ENCODE measurements around the gene HS6ST2. TPM values are rescaled to one million over a fixed set of nuclear protein-coding genes. Genes with fewer than 3 reads are reported as not detected.

HS6ST2 gene
- total RNA-seq, 1 donor from 2014 or later: not detected

DNA sequence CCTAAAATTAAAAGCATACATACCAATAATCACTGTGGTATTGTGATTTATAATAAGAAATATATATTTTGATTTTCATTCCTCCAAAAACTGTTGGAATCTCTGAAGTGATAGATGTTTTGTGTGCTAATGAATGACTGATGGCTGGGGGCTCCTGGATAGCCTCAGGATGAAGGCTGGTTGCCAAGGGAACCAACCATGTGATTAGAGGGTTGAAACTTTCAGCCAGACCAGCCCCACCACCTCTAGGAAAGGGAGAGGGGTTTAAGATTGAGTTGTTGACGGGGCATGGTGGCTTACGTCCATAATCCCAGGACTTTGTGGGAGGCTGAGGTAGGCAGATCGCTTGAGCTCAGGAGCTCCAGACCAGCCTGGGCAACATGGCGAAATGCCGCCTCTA lies 34.0 kb downstream of the HS6ST2 start:
- Histone ChIP-seq H3K4me3 (no peak overlapping the region), H3K27ac (no peak overlapping the region), H3K4me1 (no peaks in the 10 kb centered on the region), H3K36me3 (no peaks in the 10 kb centered on the region), H3K9me3 (no peaks in the 10 kb centered on the region), H3K27me3 (no peaks in the 10 kb centered on the region)
- TF ChIP-seq, protein P1, sequence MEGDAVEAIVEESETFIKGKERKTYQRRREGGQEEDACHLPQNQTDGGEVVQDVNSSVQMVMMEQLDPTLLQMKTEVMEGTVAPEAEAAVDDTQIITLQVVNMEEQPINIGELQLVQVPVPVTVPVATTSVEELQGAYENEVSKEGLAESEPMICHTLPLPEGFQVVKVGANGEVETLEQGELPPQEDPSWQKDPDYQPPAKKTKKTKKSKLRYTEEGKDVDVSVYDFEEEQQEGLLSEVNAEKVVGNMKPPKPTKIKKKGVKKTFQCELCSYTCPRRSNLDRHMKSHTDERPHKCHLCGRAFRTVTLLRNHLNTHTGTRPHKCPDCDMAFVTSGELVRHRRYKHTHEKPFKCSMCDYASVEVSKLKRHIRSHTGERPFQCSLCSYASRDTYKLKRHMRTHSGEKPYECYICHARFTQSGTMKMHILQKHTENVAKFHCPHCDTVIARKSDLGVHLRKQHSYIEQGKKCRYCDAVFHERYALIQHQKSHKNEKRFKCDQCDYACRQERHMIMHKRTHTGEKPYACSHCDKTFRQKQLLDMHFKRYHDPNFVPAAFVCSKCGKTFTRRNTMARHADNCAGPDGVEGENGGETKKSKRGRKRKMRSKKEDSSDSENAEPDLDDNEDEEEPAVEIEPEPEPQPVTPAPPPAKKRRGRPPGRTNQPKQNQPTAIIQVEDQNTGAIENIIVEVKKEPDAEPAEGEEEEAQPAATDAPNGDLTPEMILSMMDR (IDR thresholded peaks at IDR 0.05): no peak
- intact Hi-C loops (cut with DNase I): no loop called here
- DNase-seq (ENCODE audit: low spot score in 2 of 2): no peak

DNA sequence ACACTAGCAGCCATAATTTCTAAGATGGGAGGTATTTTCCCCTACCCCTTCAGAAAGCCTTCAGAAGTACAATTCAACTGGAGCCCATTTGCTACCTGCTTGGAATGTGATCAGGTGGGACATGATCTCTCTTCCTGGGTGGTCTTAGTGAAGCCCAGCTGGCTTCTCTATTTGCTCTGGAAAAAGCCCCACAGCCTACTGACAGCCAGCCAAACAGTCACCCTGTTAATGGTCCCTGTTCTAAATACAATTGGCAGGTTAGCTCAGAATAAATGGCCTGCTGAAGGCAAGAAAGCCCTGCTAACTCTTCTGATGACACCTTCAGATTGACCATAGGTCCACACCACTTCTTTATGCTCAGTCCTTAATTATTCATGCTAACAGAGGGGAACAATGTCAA lies 39.9 kb downstream of the HS6ST2 start:
- no peaks in the 10 kb centered on the region for H3K4me1 ChIP-seq
- intact Hi-C loops (cut with DNase I): no loop called here
- H3K27ac ChIP-seq: no peak overlapping the region
- TF ChIP-seq, protein P1 (IDR thresholded peaks at IDR 0.05): no peak
- no peaks in the 10 kb centered on the region for H3K27me3 ChIP-seq
- H3K9me3 ChIP-seq: no peaks in the 10 kb centered on the region
- no peak overlapping the region for H3K4me3 ChIP-seq
- no peak for DNase-seq (ENCODE audit: low spot score in 2 of 2)
- no peaks in the 10 kb centered on the region for H3K36me3 ChIP-seq

DNA sequence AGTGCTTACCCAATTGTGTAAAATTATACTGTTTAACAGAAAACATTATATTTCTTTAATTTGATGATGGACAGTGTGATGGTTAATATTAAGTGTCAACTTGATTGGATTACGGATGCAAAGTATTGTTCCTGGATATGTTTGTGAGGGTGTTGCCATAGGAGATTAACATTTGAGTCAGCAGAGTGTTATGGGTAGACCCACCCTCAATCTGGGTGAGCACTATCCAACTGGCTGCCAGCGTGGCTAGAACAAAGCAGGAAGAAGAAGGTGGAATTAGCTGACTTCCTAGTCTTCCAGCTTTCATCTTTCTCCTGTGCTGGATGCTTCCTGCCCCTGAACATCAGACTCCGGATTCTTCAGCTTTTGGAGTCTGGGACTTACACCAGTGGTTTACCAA lies 42.1 kb downstream of the HS6ST2 start:
- H3K27ac ChIP-seq: no peak overlapping the region
- intact Hi-C loops (cut with DNase I): no loop called here
- H3K9me3 ChIP-seq: no peaks in the 10 kb centered on the region
- TF ChIP-seq, protein P1 (IDR thresholded peaks at IDR 0.05): no peak
- DNase-seq (ENCODE audit: low spot score in 2 of 2): no peak
- no peaks in the 10 kb centered on the region for H3K36me3 ChIP-seq
- H3K27me3 ChIP-seq: no peaks in the 10 kb centered on the region
- no peak overlapping the region for H3K4me3 ChIP-seq
- no peaks in the 10 kb centered on the region for H3K4me1 ChIP-seq

DNA sequence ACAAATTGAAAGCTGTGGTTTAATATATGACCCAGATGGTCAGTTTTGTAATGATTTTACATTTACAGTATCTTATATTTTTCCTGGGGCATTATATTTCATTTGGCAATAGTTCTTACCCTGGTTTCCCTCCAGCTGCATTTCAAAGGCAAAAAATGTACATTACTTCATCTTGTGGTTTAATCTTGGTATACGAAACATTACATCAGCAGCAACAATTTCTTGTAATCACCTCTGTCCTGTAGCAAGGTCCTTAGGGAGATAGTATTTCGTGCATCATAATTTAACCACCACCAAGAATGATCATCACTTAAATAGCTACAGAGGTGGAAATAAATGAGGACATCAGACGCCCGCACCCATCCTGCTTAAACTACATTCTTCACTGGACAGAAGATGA lies 48.8 kb downstream of the HS6ST2 start:
- no peaks in the 10 kb centered on the region for H3K9me3 ChIP-seq
- no peaks in the 10 kb centered on the region for H3K36me3 ChIP-seq
- TF ChIP-seq, protein P1 (IDR thresholded peaks at IDR 0.05): no peak
- intact Hi-C loops (cut with DNase I): no loop called here
- no peaks in the 10 kb centered on the region for H3K27me3 ChIP-seq
- H3K4me3 ChIP-seq: no peak overlapping the region
- H3K4me1 ChIP-seq: no peaks in the 10 kb centered on the region
- H3K27ac ChIP-seq: no peak overlapping the region
- no peak for DNase-seq (ENCODE audit: low spot score in 2 of 2)

DNA sequence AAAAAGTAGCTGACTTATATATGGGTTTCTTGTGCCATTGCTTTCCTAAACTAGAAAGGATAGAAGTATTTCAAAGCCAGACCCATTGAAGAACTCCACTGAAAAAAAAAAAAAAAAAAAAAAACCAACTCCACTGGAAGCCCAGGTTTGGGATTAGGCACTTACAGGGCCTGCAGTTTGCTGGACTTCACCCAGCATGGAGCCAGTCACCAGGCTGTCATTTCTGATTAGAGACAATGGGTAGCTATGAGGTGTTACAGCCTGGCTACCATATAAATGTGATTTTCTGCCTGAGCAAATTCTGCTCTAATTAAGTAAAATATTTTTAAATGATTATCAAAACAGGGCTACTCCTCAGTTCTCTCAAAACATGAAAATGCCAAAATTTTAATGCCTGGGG lies 49.5 kb downstream of the HS6ST2 start:
- no peak overlapping the region for H3K4me3 ChIP-seq
- DNase-seq (ENCODE audit: low spot score in 2 of 2): no peak
- no peak overlapping the region for H3K27ac ChIP-seq
- H3K4me1 ChIP-seq: no peaks in the 10 kb centered on the region
- TF ChIP-seq, protein P1 (IDR thresholded peaks at IDR 0.05): no peak
- H3K36me3 ChIP-seq: no peaks in the 10 kb centered on the region
- H3K27me3 ChIP-seq: no peaks in the 10 kb centered on the region
- H3K9me3 ChIP-seq: no peaks in the 10 kb centered on the region
- intact Hi-C loops (cut with DNase I): no loop called here

DNA sequence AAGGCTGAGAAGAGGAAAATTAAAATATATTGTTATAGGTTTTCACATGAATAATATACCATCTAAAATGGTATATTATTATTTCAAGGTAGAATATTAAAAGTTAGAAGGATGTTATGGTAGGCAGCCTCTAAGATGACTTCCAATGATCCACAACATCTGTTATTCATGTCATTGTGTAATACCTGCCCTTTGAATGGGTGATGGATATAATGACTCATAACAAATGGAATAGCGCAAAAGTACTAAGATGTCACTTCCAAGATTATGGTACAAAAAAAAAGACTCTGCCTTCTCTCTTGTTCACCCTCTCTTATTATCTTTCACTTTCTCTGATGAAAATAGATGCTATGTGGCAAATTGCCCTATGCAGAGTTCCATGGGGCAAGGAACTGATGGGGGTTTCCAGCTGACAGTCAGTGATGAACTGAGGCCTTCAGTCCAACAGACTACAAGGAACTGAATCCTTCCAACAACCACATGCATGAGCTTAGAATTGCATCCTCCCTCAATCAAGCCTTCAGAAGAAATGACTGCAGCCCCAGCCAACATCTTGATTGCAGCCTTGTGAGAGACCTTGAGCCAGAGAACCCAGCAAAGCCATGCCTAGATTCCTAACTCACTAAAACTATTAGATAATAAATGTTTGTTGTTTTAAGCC lies 57.7 kb downstream of the HS6ST2 start:
- H3K27ac ChIP-seq: no peak overlapping the region
- H3K9me3 ChIP-seq: no peaks in the 10 kb centered on the region
- no peak overlapping the region for H3K4me3 ChIP-seq
- H3K27me3 ChIP-seq: no peaks in the 10 kb centered on the region
- intact Hi-C loops (cut with DNase I): no loop called here
- no peak for DNase-seq (ENCODE audit: low spot score in 2 of 2)
- no peaks in the 10 kb centered on the region for H3K36me3 ChIP-seq
- H3K4me1 ChIP-seq: no peaks in the 10 kb centered on the region
- TF ChIP-seq, protein P1 (IDR thresholded peaks at IDR 0.05): no peak

All from ascending aorta (tissue), 2 donors.